Adrenal gland (tissue), 12 donors: ENCODE results near the gene ADPRM. TPM values are rescaled to one million over a fixed set of nuclear protein-coding genes. Genes with fewer than 3 reads are reported as not detected.
A peak's percentile ranks its signal among the peaks of the same experiment; 100 is the strongest.

ENCODE experiments used
- DNase-seq, 7 donors: peaks; one replicate each; pipeline ENCODE4 v3.0.0-alpha.2; 2019 to 2020
- H3K27ac ChIP-seq, 5 donors: fragments of 200-600 bp; sonication (generic) in 4 of 5; 1 replicate in 3 of 5; 2 replicates in 2 of 5; pipeline versions ENCODE4 v1.5.1 to v1.8.0; 2016 to 2020; ENCODE audit warnings: mild to moderate bottlenecking in 1 of 5
- H3K27me3 ChIP-seq: fragments of 200-600 bp; 2 replicates; pipeline ENCODE4 v1.8.0; 2021
- H3K36me3 ChIP-seq, 2 donors: fragments of 200-600 bp; replicated peaks in 1 of 2; 1 replicate in 1 of 2; 2 replicates in 1 of 2; pipeline versions ENCODE4 v1.5.1 to v1.8.0; 2018 to 2022
- H3K4me1 ChIP-seq, 2 donors: fragments of 200-600 bp; replicated peaks in 1 of 2; 1 replicate in 1 of 2; 2 replicates in 1 of 2; pipeline versions ENCODE4 v1.5.1 to v1.8.0; 2018 to 2021
- H3K4me3 ChIP-seq, 4 donors: fragments of 200-600 bp; sonication (generic) in 3 of 4; one replicate each; pipeline ENCODE4 v1.5.1; 2016 to 2018
- H3K9me3 ChIP-seq, 3 donors: fragments of 200-600 bp; sonication (generic) in 1 of 3; replicated peaks in 1 of 3; 1 replicate in 2 of 3; 2 replicates in 1 of 3; pipeline versions ENCODE4 v1.5.1 to v1.8.0; 2016 to 2021
- POLR2A ChIP-seq, 2 donors: fragments of 450-650 bp; IDR thresholded peaks; one replicate each; pipeline ENCODE4 v1.6.1; 2017; ENCODE audit warnings: antibody characterized with exemption in 2 of 2, mild to moderate bottlenecking in 2 of 2, moderate library complexity in 1 of 2
- WGBS, 4 donors: extraction: QIAGEN DNeasy Blood & Tissue Kit in 2 of 4; methylation state at CpG; one replicate each; pipeline versions ENCODE4 v1.1.5 to v1.1.7; 2013 to 2017; 5-methylcytosine and 5-hydroxymethylcytosine counted together
- intact Hi-C, 2 donors: fragments of 100-400 bp; cut with DNase I; formaldehyde crosslinking; loops; one replicate each; pipeline versions ENCODE4 v1.14.1 to v1.15.0; 2022 to 2023
- polyA plus RNA-seq, 3 donors: library from polyadenylated mRNA; stranded (reverse); fragments of 200-250 nt in 2 of 3; fragments of 350-450 nt in 1 of 3; fragmentation: Illumina TruSeq in 1 of 3; extraction: RNeasy Lipid Tissue Mini Kit (QIAGEN cat#74804) in 1 of 3; gene quantifications; one replicate each; pipeline ENCODE4 v1.2.3, GENCODE V29; 2013 to 2014
- total RNA-seq, 9 donors: library from RNA; depleted of rRNA in 4 of 9; stranded (reverse); fragments of >200 nt in 4 of 9; fragments of 120-200 nt in 1 of 9; fragmentation: NEBNext Ultra II Directional in 1 of 9; extraction: Animal tissue kit (Norgen Biotek cat#: 25700) in 1 of 9; gene quantifications; one replicate each; pipeline versions ENCODE4 v1.1.0 to v1.2.4, GENCODE V29; 2013 to 2023
- TF ChIP-seq, protein P1 (sequence below), 6 experiments: fragments of 450-650 bp in 4 of 6; fragments of 200-600 bp in 2 of 6; sonication (generic) in 1 of 6; IDR thresholded peaks; 1 replicate in 5 of 6; 2 replicates in 1 of 6; pipeline versions ENCODE4 v1.5.1 to v1.8.0; 2016 to 2021; ENCODE audit warnings: antibody characterized with exemption in 6 of 6, mild to moderate bottlenecking in 2 of 6, moderate library complexity in 1 of 6
- donor health status: healthy with polysubstance abuse.
- donor health status: Bipolar disorder and iron deficiency.
- donor health status: DM: yes; HTN: yes; CAD: no.
- donor health status: DM: no; HTN: no; CAD: no.
- donor health status: DM: no; HTN: no; CAD: no.
- donor health status: DM: yes; HTN: yes; CAD: no.

Gene ADPRM
- total and polyA plus RNA-seq, 12 donors = 3.8 to 12.1 (median 8.2) TPM

DNA sequence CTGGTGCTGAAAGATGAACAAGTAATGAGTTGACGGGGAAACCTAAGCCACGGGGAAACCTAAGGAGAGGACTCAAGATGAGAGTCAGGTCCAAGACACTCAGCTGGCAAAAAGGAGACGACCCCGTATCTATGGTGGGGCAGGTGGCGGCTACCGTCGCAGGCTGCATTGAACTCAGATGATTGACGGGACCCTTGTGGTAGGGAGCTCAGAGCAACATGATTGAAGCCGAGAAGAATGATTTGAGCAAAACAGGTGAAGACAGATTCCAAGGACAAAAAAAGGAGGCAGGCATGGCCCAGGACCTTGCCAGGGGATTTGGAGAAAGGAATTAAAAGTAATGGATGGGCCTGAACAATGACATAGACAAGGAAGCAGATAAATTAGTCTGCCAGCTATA is 32.8 kb upstream of the ADPRM start:
- TF ChIP-seq, protein P1, sequence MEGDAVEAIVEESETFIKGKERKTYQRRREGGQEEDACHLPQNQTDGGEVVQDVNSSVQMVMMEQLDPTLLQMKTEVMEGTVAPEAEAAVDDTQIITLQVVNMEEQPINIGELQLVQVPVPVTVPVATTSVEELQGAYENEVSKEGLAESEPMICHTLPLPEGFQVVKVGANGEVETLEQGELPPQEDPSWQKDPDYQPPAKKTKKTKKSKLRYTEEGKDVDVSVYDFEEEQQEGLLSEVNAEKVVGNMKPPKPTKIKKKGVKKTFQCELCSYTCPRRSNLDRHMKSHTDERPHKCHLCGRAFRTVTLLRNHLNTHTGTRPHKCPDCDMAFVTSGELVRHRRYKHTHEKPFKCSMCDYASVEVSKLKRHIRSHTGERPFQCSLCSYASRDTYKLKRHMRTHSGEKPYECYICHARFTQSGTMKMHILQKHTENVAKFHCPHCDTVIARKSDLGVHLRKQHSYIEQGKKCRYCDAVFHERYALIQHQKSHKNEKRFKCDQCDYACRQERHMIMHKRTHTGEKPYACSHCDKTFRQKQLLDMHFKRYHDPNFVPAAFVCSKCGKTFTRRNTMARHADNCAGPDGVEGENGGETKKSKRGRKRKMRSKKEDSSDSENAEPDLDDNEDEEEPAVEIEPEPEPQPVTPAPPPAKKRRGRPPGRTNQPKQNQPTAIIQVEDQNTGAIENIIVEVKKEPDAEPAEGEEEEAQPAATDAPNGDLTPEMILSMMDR (IDR thresholded peaks at IDR 0.05) = no peak
- TF ChIP-seq POLR2A (IDR thresholded peaks at IDR 0.05) = no peak
- H3K27me3 ChIP-seq = no peaks in the 10 kb centered on the region

DNA sequence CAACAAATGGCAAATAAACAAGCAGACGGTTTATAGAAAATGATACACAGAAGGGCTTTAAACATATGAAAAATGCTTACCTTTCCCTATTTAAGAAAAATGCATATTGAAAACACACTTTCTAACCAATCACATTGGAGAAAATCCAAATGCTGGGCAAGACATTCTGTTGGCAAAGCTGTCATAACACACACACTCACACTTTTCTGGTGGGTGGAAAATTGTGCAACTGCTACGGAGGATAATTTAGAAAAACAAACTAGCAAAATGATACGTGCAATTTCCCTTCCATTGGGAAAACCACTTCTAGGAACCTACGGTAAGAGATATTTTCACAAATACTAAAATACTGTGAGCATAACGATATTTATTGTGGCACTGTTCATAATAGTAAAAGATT is 30.5 kb upstream of the ADPRM start:
- Histone ChIP-seq H3K36me3 (no peaks in the 10 kb centered on the region), H3K27ac (no peak overlapping the region), H3K9me3 (no peaks in the 10 kb centered on the region), H3K4me1 (no peaks in the 10 kb centered on the region), H3K4me3 (no peak overlapping the region), H3K27me3 (no peaks in the 10 kb centered on the region)
- TF ChIP-seq, protein P1 (IDR thresholded peaks at IDR 0.05) = no peak
- no peak for TF ChIP-seq POLR2A (IDR thresholded peaks at IDR 0.05)
- 79 to 93% (median 86%) methylated on average over 5 of the region's 5 CpGs for WGBS, 4 donors
- no peak for DNase-seq
- intact Hi-C loops = no loop called here

More for the DNA sequence above, 32.8 kb upstream of the ADPRM start:
- no peak for DNase-seq
- intact Hi-C loops = no loop called here
- H3K9me3 ChIP-seq = no peaks in the 10 kb centered on the region
- no peaks in the 10 kb centered on the region for H3K36me3 ChIP-seq
- no peaks in the 10 kb centered on the region for H3K4me1 ChIP-seq
- 89 to 94% (median 94%) methylated on average over 9 of the region's 9 CpGs for WGBS, 4 donors
- no peak overlapping the region for H3K4me3 ChIP-seq
- no peak overlapping the region for H3K27ac ChIP-seq

DNA sequence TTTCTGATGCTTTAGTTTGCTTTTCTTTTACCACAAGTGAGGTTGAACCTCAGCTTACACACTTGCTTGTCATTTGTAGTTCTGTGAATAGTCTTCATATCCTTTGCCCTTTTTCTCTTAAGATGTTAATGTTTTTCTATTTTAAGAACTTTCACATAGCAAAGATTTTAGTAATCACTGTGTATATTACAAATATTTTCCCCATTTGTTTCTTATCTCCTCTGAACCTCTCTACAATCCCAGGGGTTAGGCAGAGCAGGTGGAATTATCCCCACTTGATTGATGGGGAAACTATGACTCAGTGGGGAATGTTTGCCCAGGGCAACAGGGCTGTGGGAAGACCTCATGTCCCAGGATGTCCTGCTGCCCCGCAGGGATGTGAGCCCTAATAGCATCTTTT is 28.6 kb upstream of the ADPRM start:
- TF ChIP-seq POLR2A (IDR thresholded peaks at IDR 0.05) = no peak
- TF ChIP-seq, protein P1 (IDR thresholded peaks at IDR 0.05) = no peak
- Histone ChIP-seq H3K4me3 (no peak overlapping the region), H3K9me3 (no peaks in the 10 kb centered on the region), H3K4me1 (no peaks in the 10 kb centered on the region), H3K27ac (no peak overlapping the region), H3K36me3 (no peaks in the 10 kb centered on the region), H3K27me3 (no peaks in the 10 kb centered on the region)
- intact Hi-C loops = no loop called here
- 80 to 100% (median 88%) methylated on average over 1 of the region's 1 CpG for WGBS, 4 donors
- peak in 1 of 7 donors; percentile 13 for DNase-seq

DNA sequence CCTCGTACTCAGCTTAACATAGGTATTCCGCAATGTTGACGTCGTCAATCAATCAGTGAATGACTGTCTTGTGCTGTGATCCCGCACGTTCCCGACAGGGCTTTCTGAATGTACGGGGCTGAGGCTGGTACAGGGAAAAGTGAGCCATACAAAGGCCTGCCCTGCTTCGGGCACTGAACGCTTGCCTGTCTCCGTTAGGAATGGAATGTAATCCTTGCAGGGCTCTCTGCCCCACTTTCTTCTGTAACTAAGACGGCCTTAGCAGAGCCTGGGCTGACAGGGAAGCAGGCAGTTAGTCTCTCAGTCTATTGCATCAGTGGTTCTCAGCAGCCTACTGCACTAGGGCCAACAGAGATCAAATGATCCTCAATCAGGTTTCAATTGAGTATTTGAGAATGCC is 24.1 kb upstream of the ADPRM start:
- Histone ChIP-seq H3K27ac (no peak overlapping the region), H3K27me3 (no peaks in the 10 kb centered on the region), H3K4me3 (no peak overlapping the region), H3K36me3 (peaks cover 0 to 7% of the 10 kb centered on the region in 2 donors), H3K9me3 (no peaks in the 10 kb centered on the region), H3K4me1 (no peaks in the 10 kb centered on the region)
- TF ChIP-seq POLR2A (IDR thresholded peaks at IDR 0.05) = no peak
- TF ChIP-seq, protein P1 (IDR thresholded peaks at IDR 0.05) = no peak
- WGBS, 4 donors = 95 to 98% (median 96%) methylated on average over 12 of the region's 12 CpGs
- intact Hi-C loops = no loop called here
- DNase-seq = no peak
